Measurements from ENCODE around the gene PLXNB2. TPM values are rescaled to one million over a fixed set of nuclear protein-coding genes. Genes with fewer than 3 reads are reported as not detected.

PLXNB2 gene
- total RNA-seq, 2 experiments from 2014 or later = 10.7 to 11.1 TPM

DNA sequence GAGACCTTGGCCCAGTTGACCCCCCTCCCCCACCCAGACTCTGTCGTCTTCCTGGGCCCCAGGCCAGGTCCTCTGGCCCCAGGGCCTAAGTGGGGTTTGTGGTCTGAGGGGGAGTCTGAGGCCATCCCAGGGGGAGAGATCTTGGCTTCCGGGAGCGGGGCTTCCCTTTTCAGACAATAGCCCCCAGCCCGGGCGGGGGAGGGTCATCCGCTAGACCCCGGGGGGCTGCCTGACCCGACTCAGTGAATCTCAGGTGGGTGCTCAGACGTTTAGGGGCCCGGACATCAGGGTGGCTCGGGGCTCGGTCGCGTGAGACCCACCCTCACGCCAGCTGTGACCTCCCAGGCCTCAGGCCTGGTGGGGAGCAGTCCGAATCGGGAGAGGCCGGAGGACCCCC lies 37.9 kb downstream of the PLXNB2 start:
- H3K4me3 Mint-ChIP-seq = peak overlapping the region; percentile 70
- CTCF ChIA-PET = interaction anchor here (1.1 kb wide), 2 partner anchors 33 to 72 kb away, joined by 3 to 4 read pairs; no protein-coding TSS in a partner anchor
- POLR2A ChIA-PET = no interaction called here

DNA sequence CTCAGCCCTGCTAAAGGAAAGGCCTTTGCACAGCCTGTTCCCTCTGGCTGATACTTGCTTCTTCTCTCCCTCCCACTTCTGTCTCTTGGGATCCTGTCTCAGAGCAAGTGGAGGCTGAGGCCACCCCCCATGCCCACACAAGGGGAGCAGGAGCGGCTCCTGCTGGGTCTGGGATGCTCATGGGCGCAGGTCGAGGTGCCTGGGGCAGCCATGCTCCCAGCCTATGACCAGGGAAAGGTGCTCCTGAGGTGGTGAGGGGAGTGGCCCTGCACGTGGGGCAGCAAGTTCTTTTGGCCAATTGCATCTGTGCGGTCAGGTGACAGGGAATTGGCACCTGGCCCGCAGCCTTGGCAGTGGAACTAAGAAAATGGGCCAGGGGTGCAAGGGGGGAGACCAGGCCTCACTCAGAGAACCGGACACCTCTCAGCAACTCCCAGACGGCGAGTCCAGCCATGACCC lies 38.8 kb downstream of the PLXNB2 start:
- H3K36me3 Mint-ChIP-seq (ENCODE audit: low read depth) = no peaks in the 10 kb centered on the region
- no peaks in the 10 kb centered on the region for H3K9me3 Mint-ChIP-seq
- no peak overlapping the region for H3K27ac Mint-ChIP-seq
- peaks cover 16% of the 10 kb centered on the region for H3K4me1 Mint-ChIP-seq
- no peak for DNase-seq
- peaks cover 13% of the 10 kb centered on the region for H3K27me3 Mint-ChIP-seq
- ChIA-PET CTCF (interaction anchor here (1.1 to 1.6 kb wide), 2 partner anchors 32 to 73 kb away, joined by 4 to 5 read pairs; no protein-coding TSS in a partner anchor), POLR2A (no interaction called here)
- H3K4me3 Mint-ChIP-seq = peak overlapping the region; percentile 70

More for the DNA sequence above, 37.9 kb downstream of the PLXNB2 start:
- no peak for DNase-seq
- Mint-ChIP-seq H3K4me1 (peaks cover 16% of the 10 kb centered on the region), H3K36me3 (ENCODE audit: low read depth) (no peaks in the 10 kb centered on the region), H3K27me3 (peaks cover 13% of the 10 kb centered on the region), H3K27ac (peak overlapping the region; percentile 60), H3K9me3 (no peaks in the 10 kb centered on the region)

DNA sequence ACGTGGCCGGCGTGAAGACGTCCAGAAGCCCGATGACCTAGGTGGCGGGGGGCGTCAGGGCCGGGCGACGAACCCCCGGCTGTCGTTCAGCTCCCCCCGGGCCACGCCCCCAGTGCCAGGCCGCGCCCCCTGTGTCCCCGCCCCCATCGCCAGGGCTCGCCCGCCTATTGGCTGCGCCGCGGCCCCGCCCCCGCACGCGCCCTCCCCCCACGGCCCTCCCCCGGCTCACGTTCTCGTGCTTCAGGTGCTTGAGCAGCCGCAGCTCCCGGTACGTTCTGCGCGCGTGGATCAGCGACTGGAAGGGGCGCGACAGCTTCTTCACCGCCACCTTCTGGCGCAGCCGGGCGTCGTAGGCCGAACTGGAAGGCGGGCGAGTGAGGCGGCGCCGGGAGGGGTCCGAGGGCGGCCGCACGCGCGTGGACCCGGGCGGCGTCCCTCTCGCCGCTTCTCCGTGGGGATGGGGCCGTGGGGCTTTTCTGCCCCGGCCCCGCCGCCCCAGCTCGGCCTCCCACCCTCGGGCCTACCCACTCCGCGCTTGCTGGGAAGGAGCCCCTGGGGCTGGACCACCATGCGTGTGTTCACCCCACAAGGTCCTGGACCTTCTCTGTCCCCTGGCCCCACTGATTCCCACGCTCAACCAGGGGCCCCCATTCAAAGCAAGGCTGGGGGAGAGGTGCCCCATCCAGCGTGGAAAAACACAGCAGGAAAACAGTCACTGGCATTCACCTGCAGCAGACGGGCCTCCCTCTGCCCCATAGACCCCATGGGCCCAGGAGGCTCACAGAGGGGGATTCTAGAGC lies 39.7 kb downstream of the PLXNB2 start:
- Mint-ChIP-seq H3K36me3 (ENCODE audit: low read depth) (no peaks in the 10 kb centered on the region), H3K27ac (no peak overlapping the region), H3K4me3 (peak overlapping the region; percentile 25), H3K9me3 (no peaks in the 10 kb centered on the region), H3K4me1 (peaks cover 14% of the 10 kb centered on the region), H3K27me3 (peaks cover 14% of the 10 kb centered on the region)
- peak; percentile 57 for DNase-seq
- ChIA-PET POLR2A (no interaction called here), CTCF (interaction anchor here (1.6 kb wide), 2 partner anchors 9 to 74 kb away, joined by 5 read pairs; no protein-coding TSS in a partner anchor)

DNA sequence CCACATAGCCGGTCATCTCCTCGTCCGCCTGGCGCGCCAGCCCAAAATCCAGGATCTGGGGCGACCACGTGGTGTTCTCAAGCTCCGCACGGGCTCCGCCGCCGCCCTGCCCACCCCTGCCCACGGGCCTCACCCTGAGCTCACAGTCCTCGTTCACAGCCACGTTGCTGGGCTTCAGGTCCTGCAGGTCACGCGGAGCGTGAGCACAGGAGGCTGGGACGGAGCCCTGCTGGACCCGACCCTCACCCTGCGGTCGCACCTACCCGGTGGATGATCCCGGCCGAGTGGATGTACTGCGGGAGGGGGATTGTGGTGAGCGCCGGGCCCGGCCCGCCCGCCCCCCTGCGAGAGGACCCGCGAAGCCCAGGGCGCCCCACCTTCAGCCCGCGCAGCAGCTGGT lies 40.5 kb downstream of the PLXNB2 start:
- no peaks in the 10 kb centered on the region for H3K36me3 Mint-ChIP-seq (ENCODE audit: low read depth)
- POLR2A ChIA-PET = no interaction called here
- no peak overlapping the region for H3K27ac Mint-ChIP-seq
- peaks cover 17% of the 10 kb centered on the region for H3K4me1 Mint-ChIP-seq
- no peak for DNase-seq
- CTCF ChIA-PET = interaction anchor here (1.6 kb wide), 1 partner anchor 10 kb away, joined by 5 read pairs; no protein-coding TSS in a partner anchor
- H3K4me3 Mint-ChIP-seq = no peak overlapping the region
- H3K27me3 Mint-ChIP-seq = peaks cover 14% of the 10 kb centered on the region
- no peaks in the 10 kb centered on the region for H3K9me3 Mint-ChIP-seq

DNA sequence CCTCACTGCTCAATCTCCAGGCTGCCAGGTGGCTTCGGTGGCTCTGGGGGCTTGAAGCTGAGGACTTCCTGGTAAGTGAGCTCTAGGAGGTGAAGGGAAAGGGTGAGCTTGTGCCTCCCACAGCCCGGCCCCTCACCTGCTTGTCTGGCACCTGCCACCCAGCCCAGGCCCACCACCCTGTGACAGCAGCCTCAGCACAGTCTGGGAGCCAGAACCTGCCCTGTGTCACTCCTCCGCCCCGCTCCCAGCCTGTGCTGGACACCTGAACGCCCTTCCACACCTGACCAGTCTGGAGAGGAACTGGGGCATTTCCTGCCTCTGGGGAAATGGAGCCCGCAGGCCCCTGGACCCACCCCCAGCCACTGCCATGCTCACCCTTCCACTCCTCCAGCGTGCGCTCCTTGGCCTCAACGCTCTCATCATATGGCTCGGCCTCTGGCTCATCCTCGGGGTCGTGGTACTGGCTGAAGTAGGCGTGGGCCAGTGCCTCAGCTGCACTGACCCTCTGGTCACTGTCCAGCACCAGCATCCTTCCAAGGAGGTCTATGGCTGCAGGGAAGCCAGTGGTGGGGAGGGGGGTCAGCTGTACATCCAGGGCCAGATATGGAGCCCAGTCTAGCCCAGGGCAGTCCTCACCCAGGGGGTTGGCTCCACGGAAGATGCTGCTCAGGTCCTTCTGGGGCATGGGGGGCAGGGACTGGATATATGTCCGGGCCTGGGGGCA lies 42.3 kb downstream of the PLXNB2 start:
- DNase-seq = no peak
- H3K36me3 Mint-ChIP-seq (ENCODE audit: low read depth) = no peaks in the 10 kb centered on the region
- H3K27ac Mint-ChIP-seq = no peak overlapping the region
- H3K4me3 Mint-ChIP-seq = no peak overlapping the region
- CTCF ChIA-PET = interaction anchor here (1.5 to 5.0 kb wide), 3 partner anchors 9 to 261 kb away, joined by 4 to 25 read pairs (median 5); partner anchors contain the start of gene SCO2
- H3K9me3 Mint-ChIP-seq = no peaks in the 10 kb centered on the region
- POLR2A ChIA-PET = no interaction called here
- H3K4me1 Mint-ChIP-seq = peaks cover 14% of the 10 kb centered on the region
- peaks cover 16% of the 10 kb centered on the region for H3K27me3 Mint-ChIP-seq

DNA sequence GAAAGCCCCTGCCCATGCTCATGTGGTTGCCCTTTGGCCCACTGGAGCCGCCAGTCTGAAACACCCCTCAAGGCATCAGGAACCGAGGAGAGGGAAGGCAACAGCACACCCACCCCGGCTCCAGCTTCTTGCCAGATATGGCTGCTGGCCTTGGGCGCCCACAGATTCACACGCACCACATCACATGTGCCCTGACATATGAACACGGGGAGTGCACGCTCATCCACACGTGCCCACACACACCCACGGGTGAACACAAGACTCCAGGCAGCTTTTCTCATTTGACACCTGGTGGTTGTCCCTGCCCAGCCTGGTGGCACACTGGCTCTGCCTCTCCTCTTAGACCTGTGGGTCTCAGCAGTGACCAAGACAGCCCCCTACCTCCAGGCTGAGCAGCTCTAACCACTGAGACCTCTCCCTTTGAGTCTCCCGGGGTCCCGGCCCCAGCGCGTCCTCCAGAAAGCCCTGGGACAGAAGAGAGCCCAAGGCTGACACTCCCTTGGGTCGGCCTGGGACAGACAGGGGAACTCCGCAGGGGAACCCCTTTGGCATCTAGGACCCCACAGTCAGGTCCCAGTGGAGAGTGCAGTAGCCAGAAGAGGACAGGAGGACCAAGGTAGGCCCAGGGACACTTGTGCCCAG lies 43.2 kb downstream of the PLXNB2 start:
- H3K9me3 Mint-ChIP-seq = no peaks in the 10 kb centered on the region
- H3K4me1 Mint-ChIP-seq = peaks cover 11% of the 10 kb centered on the region
- no peak overlapping the region for H3K4me3 Mint-ChIP-seq
- no peak overlapping the region for H3K27ac Mint-ChIP-seq
- H3K27me3 Mint-ChIP-seq = peaks cover 16% of the 10 kb centered on the region
- ChIA-PET CTCF (interaction anchor here (1.5 to 5.0 kb wide), 3 partner anchors 10 to 262 kb away, joined by 4 to 25 read pairs (median 5); partner anchors contain the start of gene SCO2), POLR2A (no interaction called here)
- no peak for DNase-seq
- no peaks in the 10 kb centered on the region for H3K36me3 Mint-ChIP-seq (ENCODE audit: low read depth)

DNA sequence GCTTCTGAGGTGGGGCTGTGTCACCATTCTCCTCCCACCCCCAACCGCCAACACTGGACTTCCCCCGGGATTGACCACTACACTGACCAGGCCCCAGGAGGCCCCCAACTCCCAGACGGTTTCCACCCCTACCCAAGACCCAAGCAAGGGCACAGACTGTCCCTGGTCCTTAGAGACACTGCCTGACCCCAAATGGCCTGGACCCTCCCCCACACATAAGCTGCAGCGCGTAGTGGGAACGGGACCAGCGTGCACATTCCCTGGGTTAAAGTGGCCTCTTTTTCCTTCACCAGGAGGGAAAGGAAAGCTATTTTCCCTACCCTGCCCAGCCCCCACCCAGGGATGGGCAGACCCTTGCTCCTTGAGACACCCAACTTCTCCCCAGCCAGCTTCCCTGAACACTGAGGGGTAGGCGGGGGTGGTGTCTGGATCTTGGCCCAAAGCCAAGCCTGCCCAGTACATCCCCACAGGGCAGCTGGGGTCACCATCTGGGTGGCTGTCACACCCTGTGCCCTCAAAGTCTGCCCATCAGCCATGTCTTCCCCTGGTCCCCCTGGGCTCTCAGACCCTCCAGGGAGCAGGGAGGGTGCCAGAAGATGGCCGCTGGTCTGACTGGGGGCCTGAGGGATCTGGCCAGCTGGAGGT lies 44.4 kb downstream of the PLXNB2 start:
- ChIA-PET POLR2A (no interaction called here), CTCF (interaction anchor here (1.2 to 5.0 kb wide), 4 partner anchors 10 to 235 kb away, joined by 4 to 25 read pairs (median 5); partner anchors contain the start of gene HDAC10)
- no peaks in the 10 kb centered on the region for H3K9me3 Mint-ChIP-seq
- no peak for DNase-seq
- H3K4me1 Mint-ChIP-seq = peaks cover 8% of the 10 kb centered on the region
- H3K27me3 Mint-ChIP-seq = peaks cover 15% of the 10 kb centered on the region
- no peak overlapping the region for H3K4me3 Mint-ChIP-seq
- H3K36me3 Mint-ChIP-seq (ENCODE audit: low read depth) = no peaks in the 10 kb centered on the region
- H3K27ac Mint-ChIP-seq = no peak overlapping the region

DNA sequence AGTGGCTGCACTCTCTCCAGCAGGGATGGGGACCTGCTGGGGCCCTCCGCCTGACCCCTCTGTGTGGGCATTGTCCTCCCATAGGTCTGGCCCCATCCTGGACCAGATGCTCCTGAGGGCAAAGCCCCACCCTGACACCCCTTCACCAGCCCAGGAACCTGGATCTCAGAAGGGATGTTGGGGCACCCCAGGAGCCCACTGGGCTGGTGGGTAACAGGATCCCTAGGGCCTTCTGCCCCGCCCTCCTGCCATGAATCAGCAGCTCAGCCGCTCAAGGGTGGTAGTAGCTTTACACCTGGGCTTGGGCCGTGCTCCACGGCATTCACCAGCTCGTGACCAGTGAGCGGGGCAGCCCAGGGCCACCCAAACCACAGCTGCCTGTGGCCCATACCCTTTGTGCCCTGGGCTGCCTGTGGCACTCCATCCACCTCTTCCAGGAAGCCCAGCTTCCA lies 45.0 kb downstream of the PLXNB2 start:
- Mint-ChIP-seq H3K27me3 (peaks cover 15% of the 10 kb centered on the region), H3K36me3 (ENCODE audit: low read depth) (no peaks in the 10 kb centered on the region), H3K9me3 (no peaks in the 10 kb centered on the region), H3K27ac (no peak overlapping the region), H3K4me1 (peaks cover 6% of the 10 kb centered on the region), H3K4me3 (peak overlapping the region; percentile 45)
- no peak for DNase-seq
- POLR2A ChIA-PET = no interaction called here
- CTCF ChIA-PET = interaction anchor here (1.2 to 5.0 kb wide), 4 partner anchors 10 to 235 kb away, joined by 4 to 25 read pairs (median 5); partner anchors contain the start of gene HDAC10

DNA sequence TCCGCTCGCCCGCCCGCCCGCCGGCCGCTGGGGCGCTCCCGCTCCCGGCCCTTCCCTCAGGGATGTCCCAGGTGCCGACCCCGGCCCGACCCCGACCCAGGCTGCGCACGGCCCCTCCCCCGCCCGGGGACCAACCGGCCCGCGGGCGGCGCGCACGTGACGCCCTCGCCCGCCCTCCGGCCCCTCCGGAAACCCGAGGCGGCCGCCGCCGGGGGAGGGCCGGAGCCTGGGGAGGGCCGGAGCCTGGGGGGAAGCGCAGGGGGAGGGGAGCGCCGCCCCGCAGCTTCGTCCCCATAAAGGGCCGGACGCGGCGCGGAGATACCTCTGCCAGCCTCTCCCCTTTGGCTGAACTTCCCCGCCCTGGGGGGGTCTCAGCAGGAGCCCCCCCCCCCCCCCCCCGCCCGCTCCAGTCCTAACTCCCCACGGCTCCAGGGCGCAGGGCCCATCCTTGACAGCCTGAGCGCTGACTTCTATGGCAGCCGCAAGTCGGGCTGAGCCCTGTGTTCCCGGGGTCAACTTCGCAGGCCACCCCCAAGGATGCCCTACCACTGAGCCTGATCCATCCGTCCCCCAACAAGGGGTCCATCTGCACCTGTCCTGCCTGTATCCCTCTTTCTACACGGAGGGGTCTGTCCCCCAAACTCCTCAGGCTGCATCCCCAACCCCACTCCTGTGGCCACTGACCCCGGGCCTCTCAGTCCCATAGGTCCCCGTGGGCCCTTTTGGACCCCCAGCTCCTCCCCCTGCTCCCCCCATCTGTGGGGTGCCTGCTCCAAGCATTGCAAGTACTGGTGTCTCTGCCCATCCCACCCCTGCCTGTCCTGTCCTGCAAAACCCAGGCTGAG lies 45.6 kb downstream of the PLXNB2 start, which contains the start of gene MAPK12:
TSS of gene MAPK12 (minus strand) at position 69 of the 845 bp plus-strand sequence. CDS start 174 bp downstream, outside the sequence.
- CTCF ChIA-PET = interaction anchor here (1.2 to 5.0 kb wide), 4 partner anchors 9 to 80 kb away, joined by 4 to 25 read pairs (median 6); partner anchors contain the start of gene HDAC10
- Mint-ChIP-seq H3K4me3 (peak within 1 kb of the TSS; percentile 45), H3K9me3 (no peaks in the 10 kb centered on the region), H3K27ac (no peak within 1 kb of the TSS), H3K27me3 (peaks cover 15% of the 10 kb centered on the region), H3K4me1 (peaks cover 6% of the 10 kb centered on the region), H3K36me3 (ENCODE audit: low read depth) (no peaks in the 10 kb centered on the region)
- POLR2A ChIA-PET = no interaction called here
- DNase-seq = no peak

DNA sequence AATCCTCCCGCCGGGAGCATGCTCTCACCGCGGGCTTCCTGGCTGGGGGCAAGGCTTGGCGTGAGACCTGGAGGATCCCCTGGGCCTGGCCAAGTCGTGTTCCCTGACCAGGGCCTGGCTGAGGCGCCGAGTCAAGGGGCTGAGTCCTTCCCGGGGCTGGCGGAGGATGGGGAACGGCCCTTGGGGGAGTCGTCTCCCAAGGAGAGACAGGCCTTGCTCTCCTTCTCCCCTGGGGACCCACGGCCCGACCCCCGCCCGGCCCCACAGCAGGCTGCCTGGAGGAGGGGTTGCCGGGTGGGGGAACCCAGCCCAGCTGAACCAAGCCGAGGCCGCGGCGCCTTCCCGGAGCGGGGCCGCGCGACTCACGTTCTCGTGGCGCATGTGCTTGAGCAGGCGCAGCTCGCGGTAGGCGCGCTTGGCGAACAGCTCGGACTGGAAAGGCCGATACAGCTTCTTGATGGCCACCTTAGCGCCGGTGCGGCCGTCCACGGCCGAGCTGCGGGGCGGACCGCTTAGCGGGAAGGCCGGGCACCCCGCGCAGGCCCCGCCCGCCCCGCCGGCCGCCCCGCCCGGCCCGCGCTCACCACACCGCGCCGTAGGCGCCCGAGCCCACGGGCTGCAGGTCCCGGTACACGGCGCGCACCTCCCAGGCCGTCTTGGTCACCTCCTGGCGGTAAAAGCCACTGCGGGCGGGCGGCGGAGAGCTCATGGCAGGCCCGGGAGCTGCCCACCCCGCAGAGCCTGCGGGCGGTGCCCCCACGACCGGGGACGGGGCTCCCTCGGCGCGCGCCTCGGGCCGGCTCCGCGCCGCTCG lies 46.4 kb downstream of the PLXNB2 start:
- POLR2A ChIA-PET = no interaction called here
- DNase-seq = peak; percentile 29
- Mint-ChIP-seq H3K27me3 (peaks cover 15% of the 10 kb centered on the region), H3K9me3 (no peaks in the 10 kb centered on the region), H3K36me3 (ENCODE audit: low read depth) (no peaks in the 10 kb centered on the region), H3K27ac (no peak overlapping the region), H3K4me1 (peaks cover 6% of the 10 kb centered on the region), H3K4me3 (no peak overlapping the region)
- CTCF ChIA-PET = interaction anchor here (0.6 to 5.0 kb wide), 3 partner anchors 13 to 81 kb away, joined by 3 to 25 read pairs (median 5); no protein-coding TSS in a partner anchor

DNA sequence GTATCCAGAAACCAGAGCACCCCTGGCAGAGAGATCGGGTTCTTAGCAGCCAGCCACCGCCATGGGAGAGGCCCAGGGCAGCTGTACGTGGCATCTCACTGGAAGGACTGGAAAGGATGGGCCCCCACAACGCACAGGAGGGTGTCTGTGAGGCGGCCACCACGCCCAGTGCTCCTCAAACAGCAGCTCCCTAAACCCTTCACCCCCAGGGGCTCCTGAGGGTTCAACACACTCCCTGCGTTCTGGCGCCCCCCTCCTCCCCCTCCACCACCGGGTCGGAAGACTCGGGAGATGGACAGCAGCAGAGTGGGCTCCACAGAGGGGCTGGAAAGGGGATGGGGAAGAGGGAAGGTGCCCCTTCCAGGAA lies 47.0 kb downstream of the PLXNB2 start:
- H3K36me3 Mint-ChIP-seq (ENCODE audit: low read depth) = no peaks in the 10 kb centered on the region
- peaks cover 15% of the 10 kb centered on the region for H3K27me3 Mint-ChIP-seq
- ChIA-PET POLR2A (no interaction called here), CTCF (interaction anchor here (0.6 to 1.2 kb wide), 2 partner anchors 48 to 82 kb away, joined by 3 to 5 read pairs; no protein-coding TSS in a partner anchor)
- H3K4me3 Mint-ChIP-seq = no peak overlapping the region
- peaks cover 6% of the 10 kb centered on the region for H3K4me1 Mint-ChIP-seq
- H3K27ac Mint-ChIP-seq = no peak overlapping the region
- DNase-seq = no peak
- H3K9me3 Mint-ChIP-seq = no peaks in the 10 kb centered on the region

All from activated CD4-positive, alpha-beta T cell treated with anti-CD3 and anti-CD28 coated beads, Interleukin-2, amount 10 ng/mL, durations not matched to agents 7 days and 5 days (primary cell).